Mucosa of rectum (tissue), 2 donors: Measurements from ENCODE around the gene FRMD5.

Experiments used
- H3K27ac ChIP-seq, 2 donors: one replicate each; pipeline ENCODE4 v1.7.0; 2013; ENCODE audit warnings: inconsistent platforms in 2 of 2, low read depth in 2 of 2, low read length in 2 of 2
- H3K27me3 ChIP-seq, 2 donors: one replicate each; pipeline ENCODE4 v1.7.0; 2013; ENCODE audit warnings: low read length in 2 of 2; ENCODE audit not compliant: control insufficient read depth in 2 of 2, insufficient read depth in 2 of 2
- H3K36me3 ChIP-seq, 2 donors: one replicate each; pipeline ENCODE4 v1.7.0; 2013; ENCODE audit warnings: low read length in 2 of 2; ENCODE audit not compliant: control insufficient read depth in 2 of 2, insufficient read depth in 2 of 2
- H3K4me1 ChIP-seq, 2 donors: one replicate each; pipeline ENCODE4 v1.7.0; 2013; ENCODE audit warnings: low read length in 2 of 2, mild to moderate bottlenecking in 1 of 2; ENCODE audit not compliant: control insufficient read depth in 2 of 2, insufficient read depth in 2 of 2
- H3K4me3 ChIP-seq, 2 donors: one replicate each; pipeline ENCODE4 v1.7.0; 2013; ENCODE audit warnings: low read length in 2 of 2
- H3K9ac ChIP-seq, 2 donors: one replicate each; pipeline ENCODE4 v1.7.0; 2013; ENCODE audit warnings: low read length in 2 of 2, low read depth in 1 of 2, mild to moderate bottlenecking in 1 of 2
- H3K9me3 ChIP-seq, 2 donors: one replicate each; pipeline ENCODE4 v1.7.0; 2013; ENCODE audit warnings: low read length in 2 of 2; ENCODE audit not compliant: control insufficient read depth in 2 of 2
- donor health status: healthy.
- donor health status: Normal muscosa, but diverticular disease.

Gene FRMD5

DNA sequence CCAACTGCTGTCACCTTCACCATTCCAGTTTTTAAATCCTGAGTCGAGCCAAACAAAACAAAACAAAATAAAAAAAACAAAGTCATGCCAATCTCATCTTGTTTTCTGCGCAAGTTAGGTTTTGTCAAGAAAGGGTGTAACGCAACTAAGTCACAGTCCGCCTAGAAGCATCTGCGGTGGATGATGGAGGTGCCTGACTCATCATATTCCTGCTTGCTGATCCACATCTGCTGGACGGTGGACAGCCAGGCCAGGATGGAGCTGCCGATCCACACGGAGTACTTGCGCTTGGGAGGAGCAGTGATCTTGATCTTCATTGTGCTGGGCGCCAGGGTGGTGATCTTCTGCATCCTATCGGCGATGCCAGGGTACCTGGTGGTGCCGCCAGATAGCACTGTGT lies 206.2 kb downstream of the FRMD5 start:
- H3K27me3 ChIP-seq = no peaks in the 10 kb centered on the region
- H3K4me1 ChIP-seq = no peaks in the 10 kb centered on the region
- H3K4me3 ChIP-seq = no peak overlapping the region
- H3K36me3 ChIP-seq = no peaks in the 10 kb centered on the region
- H3K9me3 ChIP-seq = no peaks in the 10 kb centered on the region
- H3K27ac ChIP-seq = no peak overlapping the region
- H3K9ac ChIP-seq = no peak overlapping the region

DNA sequence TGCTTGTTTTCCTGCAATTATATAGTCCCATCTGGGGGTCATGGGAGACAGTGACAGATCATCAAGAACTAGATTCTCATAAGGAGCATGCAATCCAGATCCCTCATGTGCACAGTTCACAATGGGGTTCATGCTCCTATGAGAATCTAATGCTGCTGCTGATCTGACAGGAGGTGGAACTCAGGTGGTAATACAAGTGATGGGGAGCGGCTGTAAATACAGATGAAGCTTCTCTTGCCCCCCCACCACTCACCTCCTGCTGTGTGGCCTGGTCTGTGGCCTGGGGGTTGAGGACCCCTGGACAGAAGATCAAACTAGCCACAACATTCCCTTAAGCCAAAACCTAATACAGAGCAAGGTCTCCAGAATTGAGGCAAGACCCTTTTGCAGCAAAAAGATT lies 207.1 kb downstream of the FRMD5 start:
- no peaks in the 10 kb centered on the region for H3K27me3 ChIP-seq
- no peaks in the 10 kb centered on the region for H3K9me3 ChIP-seq
- no peak overlapping the region for H3K27ac ChIP-seq
- no peak overlapping the region for H3K9ac ChIP-seq
- H3K4me1 ChIP-seq = no peaks in the 10 kb centered on the region
- no peaks in the 10 kb centered on the region for H3K36me3 ChIP-seq
- H3K4me3 ChIP-seq = no peak overlapping the region

GRCh38 chr15:43985976-43986680 lies 208.9 kb downstream of the FRMD5 start:
- Histone ChIP-seq H3K9me3 (no peaks in the 10 kb centered on the region), H3K4me1 (no peaks in the 10 kb centered on the region), H3K9ac (no peak overlapping the region), H3K27ac (no peak overlapping the region), H3K4me3 (no peak overlapping the region), H3K36me3 (no peaks in the 10 kb centered on the region), H3K27me3 (no peaks in the 10 kb centered on the region)

DNA sequence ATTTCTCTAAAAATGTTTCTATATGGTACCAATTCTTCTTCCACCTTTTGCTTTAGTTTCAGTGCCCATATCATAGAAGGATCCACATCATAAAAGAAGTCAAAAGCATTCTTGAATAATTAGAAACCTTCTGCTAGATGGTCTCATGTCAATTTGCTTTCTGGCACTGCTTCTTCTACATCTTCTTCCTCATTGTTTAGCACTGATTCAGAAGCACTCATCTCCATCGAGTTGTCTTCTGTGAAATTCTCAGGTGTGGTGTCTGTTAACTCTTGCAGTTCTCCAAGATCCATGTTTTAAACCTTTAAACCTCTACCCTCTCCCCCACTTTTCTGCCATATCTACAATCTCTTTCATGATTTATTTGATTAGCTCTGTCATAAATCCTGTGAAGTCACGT lies 213.5 kb downstream of the FRMD5 start:
- Histone ChIP-seq H3K36me3 (no peaks in the 10 kb centered on the region), H3K27ac (no peak overlapping the region), H3K9ac (no peak overlapping the region)

DNA sequence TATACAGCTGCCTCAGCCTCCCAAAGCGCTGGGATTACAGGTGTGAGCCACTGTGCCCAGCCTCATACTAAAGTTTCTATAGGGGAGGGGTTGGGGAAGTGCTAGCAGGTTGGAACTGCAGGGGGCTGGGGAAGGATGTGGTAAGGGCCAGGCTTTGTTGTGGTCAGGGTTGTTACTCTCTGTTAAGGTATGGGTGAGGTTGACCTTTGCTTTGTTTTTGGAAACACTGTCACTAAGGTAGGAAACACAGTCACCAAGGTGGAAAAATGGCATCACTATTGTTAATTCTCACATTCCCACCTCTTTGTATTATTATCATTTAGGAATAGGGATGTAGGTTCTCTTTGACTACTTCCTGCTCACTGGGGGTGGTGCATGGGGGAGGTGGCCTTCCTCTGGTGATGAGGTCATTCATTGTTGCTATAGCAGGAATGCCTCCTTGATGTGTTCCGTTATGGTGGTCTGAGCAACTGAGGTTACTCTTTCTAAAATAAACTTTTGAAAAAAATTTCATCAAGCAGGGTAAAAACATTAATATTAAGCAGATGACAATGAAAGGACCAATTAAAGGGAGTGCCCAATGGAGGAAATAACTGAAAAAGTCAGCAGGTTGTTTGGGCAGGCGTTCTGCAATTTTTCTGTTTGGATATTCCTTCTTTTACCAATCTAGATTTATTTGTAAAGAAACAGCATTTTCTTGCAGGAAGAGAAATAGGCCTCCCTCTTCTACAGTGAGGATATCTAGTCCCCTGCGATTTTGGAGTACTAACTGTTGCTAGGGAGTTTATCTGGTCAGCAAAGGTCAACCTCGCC lies 217.8 kb downstream of the FRMD5 start:
- Histone ChIP-seq H3K27me3 (no peaks in the 10 kb centered on the region), H3K4me3 (no peak overlapping the region), H3K9ac (no peak overlapping the region), H3K9me3 (no peaks in the 10 kb centered on the region), H3K4me1 (peaks cover 0 to 2% of the 10 kb centered on the region in 2 donors), H3K27ac (no peak overlapping the region), H3K36me3 (no peaks in the 10 kb centered on the region)

More for the DNA sequence above, 213.5 kb downstream of the FRMD5 start:
- H3K9me3 ChIP-seq = no peaks in the 10 kb centered on the region
- no peak overlapping the region for H3K4me3 ChIP-seq
- no peaks in the 10 kb centered on the region for H3K27me3 ChIP-seq
- no peaks in the 10 kb centered on the region for H3K4me1 ChIP-seq

DNA sequence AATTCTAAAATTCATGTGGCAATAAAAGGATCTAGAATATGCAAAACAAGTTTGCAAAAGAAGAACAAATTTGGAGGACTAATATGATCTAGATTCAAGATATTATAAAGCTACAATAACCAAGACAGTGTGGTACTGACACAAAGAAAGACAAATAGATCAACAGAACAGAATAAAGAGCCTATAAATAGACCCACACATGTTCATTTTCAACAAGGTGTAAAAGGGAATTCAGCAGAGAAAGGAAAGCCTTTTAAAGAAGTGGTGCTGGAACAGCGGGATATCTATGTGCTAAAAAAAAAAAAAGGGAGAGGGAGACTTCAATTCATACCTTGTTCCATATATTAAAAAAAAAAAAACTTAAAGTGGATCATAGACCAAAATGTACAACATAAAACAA lies 219.3 kb downstream of the FRMD5 start:
- Histone ChIP-seq H3K27ac (no peak overlapping the region), H3K9me3 (no peaks in the 10 kb centered on the region), H3K4me1 (peaks cover 0 to 2% of the 10 kb centered on the region in 2 donors), H3K9ac (no peak overlapping the region), H3K4me3 (no peak overlapping the region), H3K27me3 (no peaks in the 10 kb centered on the region), H3K36me3 (no peaks in the 10 kb centered on the region)

GRCh38 chr15:43975326-43975725 lies 219.7 kb downstream of the FRMD5 start:
- Histone ChIP-seq H3K9ac (no peak overlapping the region), H3K36me3 (no peaks in the 10 kb centered on the region)

DNA sequence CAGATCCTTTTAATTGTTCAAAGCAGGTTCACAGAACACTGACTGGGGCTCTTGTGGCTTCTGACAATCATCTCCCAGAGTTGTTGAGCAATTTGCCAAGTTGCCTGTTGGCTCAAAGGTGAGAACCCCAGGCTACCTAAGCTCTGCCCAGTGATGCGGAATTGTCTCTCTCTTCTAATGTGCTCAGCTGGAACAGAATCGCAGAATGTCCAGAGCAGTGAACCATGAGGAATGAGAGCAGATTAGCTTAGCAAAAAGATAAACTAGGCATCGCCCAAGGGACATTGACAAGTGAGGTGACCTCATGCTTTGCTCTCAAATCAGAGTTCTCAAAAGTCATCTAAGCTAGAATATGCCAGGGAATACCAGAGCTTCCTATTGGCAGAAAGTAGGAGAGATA lies 220.2 kb downstream of the FRMD5 start:
- no peaks in the 10 kb centered on the region for H3K9me3 ChIP-seq
- H3K4me3 ChIP-seq = no peak overlapping the region
- H3K36me3 ChIP-seq = no peaks in the 10 kb centered on the region
- H3K9ac ChIP-seq = no peak overlapping the region
- H3K27me3 ChIP-seq = no peaks in the 10 kb centered on the region
- no peak overlapping the region for H3K27ac ChIP-seq
- H3K4me1 ChIP-seq = peaks cover 0 to 2% of the 10 kb centered on the region in 2 donors

More at GRCh38 chr15:43975326-43975725, 219.7 kb downstream of the FRMD5 start:
- no peak overlapping the region for H3K27ac ChIP-seq
- no peaks in the 10 kb centered on the region for H3K9me3 ChIP-seq
- peaks cover 0 to 2% of the 10 kb centered on the region in 2 donors for H3K4me1 ChIP-seq
- no peak overlapping the region for H3K4me3 ChIP-seq
- no peaks in the 10 kb centered on the region for H3K27me3 ChIP-seq

DNA sequence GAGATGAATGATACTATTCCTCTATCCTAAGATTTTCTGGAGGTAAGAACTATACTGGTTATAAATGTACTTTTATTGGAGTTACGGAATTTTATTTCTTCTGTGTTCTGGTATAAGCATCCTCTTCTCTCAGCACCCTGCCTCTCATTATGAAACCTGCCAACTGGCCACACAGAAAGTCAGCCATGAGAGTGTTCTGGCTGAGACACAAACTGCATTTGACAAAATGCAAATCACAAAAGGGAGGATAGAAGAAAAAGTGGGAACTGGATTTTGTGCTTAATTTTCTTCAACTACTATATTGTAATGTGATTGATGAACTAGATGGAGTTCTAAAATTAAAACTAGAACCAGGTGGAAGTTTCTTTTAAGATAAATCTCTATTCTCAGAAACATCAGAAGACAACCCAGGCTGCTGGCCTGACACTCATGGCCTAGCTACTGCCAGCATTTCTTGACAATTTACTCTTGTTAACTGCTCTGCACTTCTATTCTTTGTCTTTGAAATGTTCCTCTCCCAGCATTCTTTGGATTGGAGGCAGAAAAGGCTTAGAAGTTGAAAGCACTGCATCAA lies 225.2 kb downstream of the FRMD5 start:
- peaks cover 0 to 2% of the 10 kb centered on the region in 2 donors for H3K4me1 ChIP-seq
- H3K36me3 ChIP-seq = no peaks in the 10 kb centered on the region
- H3K9ac ChIP-seq = no peak overlapping the region
- no peaks in the 10 kb centered on the region for H3K9me3 ChIP-seq
- H3K27ac ChIP-seq = no peak overlapping the region
- H3K27me3 ChIP-seq = no peaks in the 10 kb centered on the region
- no peak overlapping the region for H3K4me3 ChIP-seq

DNA sequence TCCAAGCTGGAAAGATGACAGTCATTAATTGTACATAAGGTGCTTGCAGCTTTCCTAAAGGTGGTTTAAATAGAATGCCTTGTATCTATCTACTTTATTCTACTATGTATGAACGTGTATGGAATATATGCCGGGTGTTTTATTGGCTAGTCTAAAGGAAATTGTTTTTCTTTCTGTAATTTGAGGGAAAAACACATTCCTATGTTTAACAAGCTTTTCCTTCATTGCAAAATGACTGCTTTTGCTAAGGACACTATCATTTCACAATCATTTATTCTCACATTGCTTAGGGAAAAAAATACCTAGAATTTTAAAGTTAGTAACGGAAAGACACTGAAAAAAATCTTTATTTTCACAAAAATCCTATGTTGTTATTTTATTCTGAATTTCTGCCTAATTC lies 226.5 kb downstream of the FRMD5 start:
- H3K4me3 ChIP-seq = no peak overlapping the region
- no peak overlapping the region for H3K27ac ChIP-seq
- no peak overlapping the region for H3K9ac ChIP-seq
- H3K27me3 ChIP-seq = no peaks in the 10 kb centered on the region
- no peaks in the 10 kb centered on the region for H3K36me3 ChIP-seq
- no peaks in the 10 kb centered on the region for H3K4me1 ChIP-seq
- H3K9me3 ChIP-seq = no peaks in the 10 kb centered on the region
